PFSK-1 (cell line): ENCODE data around the gene TIAM1.

Experiments
- FOXP2 ChIP-seq: optimal IDR thresholded peaks from 2 replicates; pipeline ENCODE3; 2011; ENCODE audit warnings: borderline replicate concordance, control low read depth, inconsistent platforms; ENCODE audit not compliant: insufficient read depth; ENCODE audit errors: extremely low read length, extremely low read depth
- POLR2AphosphoS5 ChIP-seq: IDR thresholded peaks from 2 replicates; pipeline ENCODE4 v1.6.1; 2012; ENCODE audit warnings: low read depth, mild to moderate bottlenecking, control low read depth, low read length, moderate library complexity
- SIN3A ChIP-seq: IDR thresholded peaks from 2 replicates; pipeline ENCODE4 v1.6.1; 2012; ENCODE audit warnings: mild to moderate bottlenecking, low read length, moderate library complexity, borderline replicate concordance; ENCODE audit not compliant: insufficient read depth

- TF ChIP-seq SIN3A (no peak), POLR2AphosphoS5 (no peak), FOXP2 (no peak)
Measured at GRCh38 chr21:31258073-31258472, 86.0 kb downstream of the TIAM1 start.
